A673 (cell line): Measurements from ENCODE around the gene DUOXA1. TPM values are rescaled to one million over a fixed set of nuclear protein-coding genes. Genes with fewer than 3 reads are reported as not detected.

Experiments
- BruUV-seq: library from RNA; stranded (reverse); fragments of 400-500 nt; replicated peaks from 2 replicates; lab custom pipeline; 2021; lab: Mats Ljungman, UMichigan
- CTCF ChIA-PET: fragments of 300-600 bp; sonication (Branson Sonifier 250); formaldehyde crosslinking; loops from one replicate; lab custom pipeline; 2022; ENCODE audit warnings: antibody characterized with exemption; lab: Charles Lee
- POLR2A ChIA-PET: fragments of 300-600 bp; sonication (Branson Sonifier 250); formaldehyde crosslinking; loops from one replicate; lab custom pipeline; 2022; ENCODE audit warnings: antibody characterized with exemption; ENCODE audit not compliant: low non-redundant PET; lab: Charles Lee
- DNase-seq: peaks from one replicate; pipeline ENCODE4 v3.0.0-alpha.2; 2015; ENCODE audit warnings: low spot score
- H3K27ac ChIP-seq: fragments of 200-600 bp; sonication (generic); 2 replicates; pipeline ENCODE4 v1.5.1; 2016; ENCODE audit warnings: mixed run types, low read depth, mild to moderate bottlenecking, mixed read lengths, antibody characterized with exemption, low read length; ENCODE audit not compliant: poor library complexity, severe bottlenecking
- H3K27me3 ChIP-seq: fragments of 200-600 bp; sonication (generic); replicated peaks from 2 replicates; pipeline ENCODE4 v1.6.1; 2017; ENCODE audit warnings: mixed run types, low read depth, mild to moderate bottlenecking, mixed read lengths, antibody characterized with exemption, low read length; ENCODE audit not compliant: insufficient read depth, poor library complexity
- H3K36me3 ChIP-seq: fragments of 200-600 bp; sonication (generic); 2 replicates; pipeline ENCODE4 v1.6.1; 2016; ENCODE audit warnings: mixed run types, mild to moderate bottlenecking, mixed read lengths, antibody characterized with exemption, low read length; ENCODE audit not compliant: insufficient read depth, poor library complexity, severe bottlenecking
- H3K4me1 ChIP-seq: fragments of 200-600 bp; sonication (generic); 2 replicates; pipeline ENCODE4 v1.6.1; 2017; ENCODE audit warnings: mixed run types, mild to moderate bottlenecking, mixed read lengths, antibody characterized with exemption, low read length; ENCODE audit not compliant: insufficient read depth, poor library complexity, severe bottlenecking
- H3K4me3 ChIP-seq: fragments of 200-600 bp; sonication (generic); 2 replicates; pipeline ENCODE4 v1.5.1; 2016; ENCODE audit warnings: low read depth, mixed run types, mild to moderate bottlenecking, mixed read lengths, low read length; ENCODE audit not compliant: poor library complexity, severe bottlenecking
- H3K9me3 ChIP-seq: fragments of 200-600 bp; sonication (generic); 2 replicates; pipeline ENCODE4 v1.6.1; 2016; ENCODE audit warnings: mixed run types, low read depth, mild to moderate bottlenecking, mixed read lengths, antibody characterized with exemption, low read length; ENCODE audit not compliant: poor library complexity, severe bottlenecking
- CTCF ChIP-seq: fragments of 300-800, 200-600 bp; sonication (generic); conservative IDR thresholded peaks from 2 replicates; pipeline ENCODE4 v1.5.1; 2017; ENCODE audit warnings: low read depth, mild to moderate bottlenecking, antibody characterized with exemption, low read length, moderate library complexity, mixed read lengths
- EZH2 ChIP-seq: fragments of 200-600 bp; sonication (generic); IDR thresholded peaks from 2 replicates; pipeline ENCODE4 v1.6.1; 2017; ENCODE audit warnings: borderline replicate concordance, low read depth, mild to moderate bottlenecking, mixed read lengths, antibody characterized with exemption, low read length; ENCODE audit not compliant: poor library complexity, severe bottlenecking
- intact Hi-C: fragments of 100-400 bp; cut with micrococcal nuclease; formaldehyde crosslinking; loops from one replicate; pipeline ENCODE4 v1.10.0; 2022; ENCODE audit not compliant: unreplicated experiment
- total RNA-seq: library from RNA; stranded (reverse); gene quantifications from 2 replicates; pipeline ENCODE4 v1.2.3, GENCODE V29; 2021

DUOXA1 gene
- total RNA-seq, 1 experiment from 2014 or later = 0.95 TPM

GRCh38 chr15:45166834-45167630, 37.4 kb upstream of the DUOXA1 start:
- no TSS peak for BruUV-seq
- intact Hi-C loops = loop anchor here (5.0 kb wide), 1 partner anchor 290 kb away; no protein-coding TSS in a partner anchor

GRCh38 chr15:45165536-45165935, 35.9 kb upstream of the DUOXA1 start:
- BruUV-seq = no TSS peak
- Histone ChIP-seq H3K36me3 (peaks cover 5% of the 10 kb centered on the region), H3K9me3 (no peaks in the 10 kb centered on the region), H3K27me3 (no peaks in the 10 kb centered on the region), H3K27ac (peak overlapping the region; percentile 96), H3K4me1 (peaks cover 21% of the 10 kb centered on the region), H3K4me3 (no peak overlapping the region)
- ChIA-PET POLR2A (interaction anchor here (0.6 kb wide), 1 partner anchor 32 kb away, joined by 4 read pairs; no protein-coding TSS in a partner anchor), CTCF (no interaction called here)
- DNase-seq = no peak
- intact Hi-C loops = loop anchor here (5.0 kb wide), 1 partner anchor 292 kb away; no protein-coding TSS in a partner anchor
- TF ChIP-seq EZH2 (no peak), CTCF (no peak)

More at GRCh38 chr15:45166834-45167630, 37.4 kb upstream of the DUOXA1 start:
- Histone ChIP-seq H3K27me3 (no peaks in the 10 kb centered on the region), H3K4me3 (peak overlapping the region; percentile 45), H3K27ac (peak overlapping the region; percentile 96), H3K4me1 (peaks cover 21% of the 10 kb centered on the region), H3K36me3 (peaks cover 5% of the 10 kb centered on the region), H3K9me3 (no peaks in the 10 kb centered on the region)
- DNase-seq = peak; percentile 93
- ChIA-PET POLR2A (interaction anchor here (0.6 kb wide), 1 partner anchor 21 kb away, joined by 5 read pairs; the partner anchor contains the start of gene SHF), CTCF (interaction anchor here (0.7 to 1.6 kb wide), 2 partner anchors 21 to 49 kb away, joined by 3 read pairs; partner anchors contain the start of gene SHF)
- peak; percentile 56 for TF ChIP-seq CTCF
- no peak for TF ChIP-seq EZH2

- Histone ChIP-seq H3K9me3 (no peaks in the 10 kb centered on the region), H3K4me1 (peaks cover 20% of the 10 kb centered on the region), H3K27ac (no peak overlapping the region), H3K4me3 (no peak overlapping the region), H3K27me3 (no peaks in the 10 kb centered on the region), H3K36me3 (peaks cover 5% of the 10 kb centered on the region)
- no TSS peak for BruUV-seq
- no peak for DNase-seq
- ChIA-PET POLR2A (no interaction called here), CTCF (no interaction called here)
- intact Hi-C loops = loop anchor here (5.0 kb wide), 3 partner anchors 237 to 447 kb away; a partner anchor contains a TSS
- TF ChIP-seq EZH2 (no peak), CTCF (no peak)
These were observed 35.2 kb upstream of the DUOXA1 start for GRCh38 chr15:45164914-45165313.
